Measurements from ENCODE around the gene MEIKIN. TPM values are rescaled to one million over a fixed set of nuclear protein-coding genes. Genes with fewer than 3 reads are reported as not detected.

Gene MEIKIN
- total and polyA plus RNA-seq, 2 donors (not counting 3 experiments of a cell fraction or from before 2014, with no cell fraction given) = not detected

DNA sequence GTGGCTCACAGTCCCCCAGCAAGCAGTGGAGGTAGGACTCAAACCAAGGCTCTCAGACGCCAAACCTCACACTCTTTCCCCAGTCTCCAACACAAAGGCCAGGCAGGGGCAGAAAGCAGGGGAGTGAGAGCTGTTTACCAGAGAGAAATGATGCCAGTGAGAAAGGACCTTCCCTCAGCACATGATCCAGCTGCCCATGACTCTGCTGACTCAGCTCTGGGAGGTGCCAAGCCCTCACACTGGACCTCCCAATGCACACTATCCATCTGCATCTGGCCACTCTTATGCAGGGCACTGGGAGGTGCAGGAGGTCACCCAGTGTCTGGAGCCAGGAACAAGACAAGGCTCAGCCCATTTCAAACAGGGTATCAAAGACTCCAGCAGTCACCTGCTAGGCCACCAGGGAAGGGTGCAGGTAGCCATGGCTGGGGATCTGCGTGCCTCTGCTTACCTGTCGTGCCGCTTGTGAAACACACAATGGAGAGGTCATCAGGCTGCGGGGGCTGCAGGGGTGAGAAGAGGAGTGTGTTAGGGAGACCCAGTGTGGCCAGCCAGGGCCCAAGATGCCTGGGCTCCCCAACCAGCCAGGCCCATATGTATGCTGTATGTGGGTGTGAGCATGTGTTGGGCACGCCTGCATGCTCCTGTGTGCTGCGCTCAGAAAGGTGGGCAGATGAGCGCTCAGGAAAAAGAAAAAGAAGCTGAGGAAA lies 39.6 kb upstream of the MEIKIN start:
- no peaks in the 10 kb centered on the region for H3K9me1 ChIP-seq (replicated peaks; ENCODE audit: control insufficient read depth, extremely low read depth, insufficient read depth, low read length)
- no peaks in the 10 kb centered on the region for H3K79me2 ChIP-seq (ENCODE audit: control insufficient read depth, insufficient read depth, low read length)
- CTCF ChIA-PET = interaction anchor here (1.0 kb wide), 1 partner anchor 23 kb away, joined by 3 read pairs; no protein-coding TSS in a partner anchor
- H3K27ac ChIP-seq (ENCODE audit: insufficient read depth, low read depth, low read length) = no peak overlapping the region
- no peak overlapping the region for H2AFZ ChIP-seq (ENCODE audit: low read depth, low read length)
- no peak overlapping the region for H3K4me3 ChIP-seq (replicated peaks in 1 of 3; ENCODE audit: insufficient read depth in 1 of 3, low read depth in 1 of 3, low read length in 3 of 3)
- POLR2A ChIA-PET = no interaction called here
- H3K4me1 ChIP-seq (ENCODE audit: control insufficient read depth, extremely low read depth, insufficient read depth, low read length) = no peaks in the 10 kb centered on the region
- intact Hi-C loops (cut with micrococcal nuclease) = no loop called here
- no peak for FAIRE-seq
- no peak overlapping the region for H3K9ac ChIP-seq (replicated peaks; ENCODE audit: extremely low read depth, insufficient read depth, low read length)
- no peaks in the 10 kb centered on the region for H3K9me3 ChIP-seq (replicated peaks; ENCODE audit: control insufficient read depth, insufficient read depth, low read length)
- no peaks in the 10 kb centered on the region for H4K20me1 ChIP-seq (replicated peaks; ENCODE audit: control insufficient read depth, extremely low read depth, insufficient read depth, low read length)
- no peaks in the 10 kb centered on the region for H3K36me3 ChIP-seq (ENCODE audit: control insufficient read depth in 2 of 2, extremely low read depth in 1 of 2, insufficient read depth in 2 of 2, low read length in 2 of 2)
- no peak for TF ChIP-seq EZH2 (IDR thresholded peaks at IDR 0.05; ENCODE audit: borderline replicate concordance, low read depth, low read length, severe bottlenecking)
- TF ChIP-seq, protein P1, sequence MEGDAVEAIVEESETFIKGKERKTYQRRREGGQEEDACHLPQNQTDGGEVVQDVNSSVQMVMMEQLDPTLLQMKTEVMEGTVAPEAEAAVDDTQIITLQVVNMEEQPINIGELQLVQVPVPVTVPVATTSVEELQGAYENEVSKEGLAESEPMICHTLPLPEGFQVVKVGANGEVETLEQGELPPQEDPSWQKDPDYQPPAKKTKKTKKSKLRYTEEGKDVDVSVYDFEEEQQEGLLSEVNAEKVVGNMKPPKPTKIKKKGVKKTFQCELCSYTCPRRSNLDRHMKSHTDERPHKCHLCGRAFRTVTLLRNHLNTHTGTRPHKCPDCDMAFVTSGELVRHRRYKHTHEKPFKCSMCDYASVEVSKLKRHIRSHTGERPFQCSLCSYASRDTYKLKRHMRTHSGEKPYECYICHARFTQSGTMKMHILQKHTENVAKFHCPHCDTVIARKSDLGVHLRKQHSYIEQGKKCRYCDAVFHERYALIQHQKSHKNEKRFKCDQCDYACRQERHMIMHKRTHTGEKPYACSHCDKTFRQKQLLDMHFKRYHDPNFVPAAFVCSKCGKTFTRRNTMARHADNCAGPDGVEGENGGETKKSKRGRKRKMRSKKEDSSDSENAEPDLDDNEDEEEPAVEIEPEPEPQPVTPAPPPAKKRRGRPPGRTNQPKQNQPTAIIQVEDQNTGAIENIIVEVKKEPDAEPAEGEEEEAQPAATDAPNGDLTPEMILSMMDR (IDR thresholded peaks at IDR 0.05; ENCODE audit: extremely low read depth in 1 of 2, insufficient read depth in 1 of 2, low read depth in 1 of 2, low read length in 2 of 2) = no peak
- no peak for TF ChIP-seq POLR2AphosphoS5 (IDR thresholded peaks at IDR 0.05; ENCODE audit: insufficient read depth, low read depth, low read length)
- no peak for TF ChIP-seq POLR2A (IDR thresholded peaks at IDR 0.05; ENCODE audit: low read depth, low read length)
- no peak for TF ChIP-seq JUN (IDR thresholded peaks at IDR 0.05; ENCODE audit: borderline replicate concordance, insufficient read depth, insufficient read length, low read depth)
- TF ChIP-seq MYC (IDR thresholded peaks at IDR 0.05; ENCODE audit: low read depth, low read length) = no peak
- no peak for TF ChIP-seq FOS (IDR thresholded peaks at IDR 0.05; ENCODE audit: borderline replicate concordance, insufficient read depth, low read length)
- TF ChIP-seq, protein P2, sequence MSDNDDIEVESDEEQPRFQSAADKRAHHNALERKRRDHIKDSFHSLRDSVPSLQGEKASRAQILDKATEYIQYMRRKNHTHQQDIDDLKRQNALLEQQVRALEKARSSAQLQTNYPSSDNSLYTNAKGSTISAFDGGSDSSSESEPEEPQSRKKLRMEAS (IDR thresholded peaks at IDR 0.05; ENCODE audit: insufficient read depth, insufficient read length) = no peak
- TF ChIP-seq GATA2 (IDR thresholded peaks at IDR 0.05; ENCODE audit: insufficient read depth, insufficient read length, low read depth, low read length) = no peak
- H3K27me3 ChIP-seq (ENCODE audit: control insufficient read depth in 2 of 2, insufficient read depth in 2 of 2, low read length in 2 of 2) = peaks cover 2 to 7% of the 10 kb centered on the region in 2 experiments
- H3K4me2 ChIP-seq (ENCODE audit: insufficient read depth, low read length) = no peak overlapping the region
- no peak for DNase-seq (ENCODE audit: low read depth, low spot score)
- BruUV-seq (replicated peaks) = no TSS peak
- dilution Hi-C loops (cut with MboI; ENCODE audit: extremely low pct_ligation_motif_present, low sequenced_read_pairs) = no loop called here

All from endothelial cell of umbilical vein (primary cell).